Measurements from ENCODE around the gene SMAGP. TPM values are rescaled to one million over a fixed set of nuclear protein-coding genes. Genes with fewer than 3 reads are reported as not detected.

Gene SMAGP
- total RNA-seq, 2 experiments from 2014 or later, result 2.5 to 3.0 TPM

DNA sequence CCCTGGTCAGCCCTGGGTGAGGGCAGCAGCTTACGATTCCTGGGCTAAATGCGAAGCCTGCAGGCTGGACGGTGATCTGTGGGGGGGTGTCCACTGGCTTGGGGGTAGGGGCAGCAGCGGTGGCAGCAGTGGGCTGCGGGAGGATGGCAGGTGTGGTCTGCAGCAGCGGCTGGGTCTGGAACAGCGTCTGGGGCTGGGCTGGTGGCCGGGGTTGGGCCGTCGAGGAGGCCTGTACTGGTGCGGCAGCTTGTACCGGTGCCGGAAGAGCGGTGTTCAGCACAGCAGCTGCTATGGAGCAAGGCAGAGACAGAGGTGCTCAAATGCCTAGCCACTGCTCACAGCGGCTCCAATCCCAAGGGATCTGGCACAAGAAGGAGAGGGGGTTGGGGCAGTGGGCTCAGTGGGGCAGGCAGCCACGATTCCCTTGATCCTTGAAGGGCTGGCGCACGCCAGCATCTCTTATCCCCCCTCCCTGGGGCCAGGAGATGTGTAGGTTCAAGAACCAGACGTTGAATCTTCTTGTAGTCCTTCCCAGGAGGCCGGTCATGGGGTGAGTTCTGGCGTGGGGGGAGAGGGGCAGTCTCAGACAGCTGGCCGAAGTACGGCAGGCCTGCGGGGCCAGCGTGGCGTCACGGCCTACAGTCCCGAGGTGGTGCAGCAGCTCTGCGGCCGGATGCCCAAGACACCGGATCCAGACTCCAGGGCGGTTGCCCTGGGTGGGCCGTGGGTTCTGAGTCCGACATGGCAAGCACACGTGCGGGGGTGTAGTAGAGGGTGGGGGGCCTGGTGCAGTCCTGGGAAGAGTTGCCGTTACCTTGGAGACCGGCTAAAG is 72.3 kb downstream of the SMAGP start:
- DNase-seq (no peak), ATAC-seq (ENCODE audit: poor library complexity) (no peak)
- H3K27me3 Mint-ChIP-seq, result no peaks in the 10 kb centered on the region
- POLR2A ChIA-PET, result no interaction called here
- peaks cover 16% of the 10 kb centered on the region for H3K36me3 Mint-ChIP-seq (ENCODE audit: low read depth)
- no peaks in the 10 kb centered on the region for H3K9me3 Mint-ChIP-seq
- CTCF ChIA-PET, result no interaction called here
- Histone ChIP-seq H3K9me3 (ENCODE audit: control insufficient read depth in 1 of 2, insufficient read depth in 1 of 2, low read length in 2 of 2) (no peaks in the 10 kb centered on the region), H3K4me3 (ENCODE audit: low read length) (no peak overlapping the region), H3K36me3 (ENCODE audit: insufficient read depth, low read length) (peaks cover 10% of the 10 kb centered on the region), H3K4me1 (ENCODE audit: insufficient read depth, low read length) (peaks cover 4% of the 10 kb centered on the region), H3K27ac (ENCODE audit: low read depth in 1 of 2, low read length in 2 of 2) (no peak overlapping the region), H3K27me3 (ENCODE audit: control insufficient read depth in 1 of 2, insufficient read depth in 2 of 2, low read length in 2 of 2) (no peaks in the 10 kb centered on the region)
- H3K4me3 Mint-ChIP-seq, result no peak overlapping the region
- TF ChIP-seq, protein P1, sequence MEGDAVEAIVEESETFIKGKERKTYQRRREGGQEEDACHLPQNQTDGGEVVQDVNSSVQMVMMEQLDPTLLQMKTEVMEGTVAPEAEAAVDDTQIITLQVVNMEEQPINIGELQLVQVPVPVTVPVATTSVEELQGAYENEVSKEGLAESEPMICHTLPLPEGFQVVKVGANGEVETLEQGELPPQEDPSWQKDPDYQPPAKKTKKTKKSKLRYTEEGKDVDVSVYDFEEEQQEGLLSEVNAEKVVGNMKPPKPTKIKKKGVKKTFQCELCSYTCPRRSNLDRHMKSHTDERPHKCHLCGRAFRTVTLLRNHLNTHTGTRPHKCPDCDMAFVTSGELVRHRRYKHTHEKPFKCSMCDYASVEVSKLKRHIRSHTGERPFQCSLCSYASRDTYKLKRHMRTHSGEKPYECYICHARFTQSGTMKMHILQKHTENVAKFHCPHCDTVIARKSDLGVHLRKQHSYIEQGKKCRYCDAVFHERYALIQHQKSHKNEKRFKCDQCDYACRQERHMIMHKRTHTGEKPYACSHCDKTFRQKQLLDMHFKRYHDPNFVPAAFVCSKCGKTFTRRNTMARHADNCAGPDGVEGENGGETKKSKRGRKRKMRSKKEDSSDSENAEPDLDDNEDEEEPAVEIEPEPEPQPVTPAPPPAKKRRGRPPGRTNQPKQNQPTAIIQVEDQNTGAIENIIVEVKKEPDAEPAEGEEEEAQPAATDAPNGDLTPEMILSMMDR (IDR thresholded peaks at IDR 0.05), result no peak
- H3K4me1 Mint-ChIP-seq (ENCODE audit: low read depth), result peaks cover 15% of the 10 kb centered on the region
- no peak overlapping the region for H3K27ac Mint-ChIP-seq
- intact Hi-C loops (cut with DNase I, micrococcal nuclease), result no loop called here

DNA sequence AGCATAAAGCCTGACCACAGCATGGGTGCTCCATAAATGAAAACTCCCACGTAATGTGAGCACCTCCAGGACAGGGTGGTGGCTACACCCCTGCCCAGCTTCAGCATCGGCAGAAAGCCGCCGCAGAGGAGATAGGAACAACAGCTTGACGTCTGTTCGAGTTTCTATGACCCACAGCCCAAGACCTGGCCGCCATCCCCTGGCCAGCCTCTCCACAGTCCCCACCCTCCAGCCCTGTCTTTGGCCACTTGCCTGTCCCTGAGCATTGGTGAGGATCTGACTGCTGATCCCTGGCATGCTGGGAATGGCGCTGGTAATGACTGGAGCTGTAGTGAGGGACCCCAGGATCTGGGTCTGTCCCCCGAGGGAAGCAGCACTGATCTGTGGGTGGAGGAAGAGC is 73.7 kb downstream of the SMAGP start:
- DNase-seq, result no peak
- H3K9me3 Mint-ChIP-seq, result no peaks in the 10 kb centered on the region
- peaks cover 22% of the 10 kb centered on the region for H3K36me3 Mint-ChIP-seq (ENCODE audit: low read depth)
- H3K4me3 ChIP-seq (ENCODE audit: low read length), result no peak overlapping the region
- ATAC-seq (ENCODE audit: poor library complexity), result no peak
- H3K9me3 ChIP-seq (ENCODE audit: control insufficient read depth in 1 of 2, insufficient read depth in 1 of 2, low read length in 2 of 2), result no peaks in the 10 kb centered on the region
- no peak overlapping the region for H3K27ac ChIP-seq (ENCODE audit: low read depth in 1 of 2, low read length in 2 of 2)
- no peaks in the 10 kb centered on the region for H3K4me1 ChIP-seq (ENCODE audit: insufficient read depth, low read length)
- intact Hi-C loops (cut with DNase I, micrococcal nuclease), result no loop called here
- TF ChIP-seq, protein P1 (IDR thresholded peaks at IDR 0.05), result no peak
- POLR2A ChIA-PET, result no interaction called here
- no peaks in the 10 kb centered on the region for H3K27me3 Mint-ChIP-seq
- H3K27ac Mint-ChIP-seq, result no peak overlapping the region
- H3K4me1 Mint-ChIP-seq (ENCODE audit: low read depth), result peaks cover 7% of the 10 kb centered on the region
- peaks cover 13% of the 10 kb centered on the region for H3K36me3 ChIP-seq (ENCODE audit: insufficient read depth, low read length)
- no peaks in the 10 kb centered on the region for H3K27me3 ChIP-seq (ENCODE audit: control insufficient read depth in 1 of 2, insufficient read depth in 2 of 2, low read length in 2 of 2)
- H3K4me3 Mint-ChIP-seq, result no peak overlapping the region
- CTCF ChIA-PET, result interaction anchor here (1.3 kb wide), 1 partner anchor 15 kb away, joined by 3 read pairs; no protein-coding TSS in a partner anchor

DNA sequence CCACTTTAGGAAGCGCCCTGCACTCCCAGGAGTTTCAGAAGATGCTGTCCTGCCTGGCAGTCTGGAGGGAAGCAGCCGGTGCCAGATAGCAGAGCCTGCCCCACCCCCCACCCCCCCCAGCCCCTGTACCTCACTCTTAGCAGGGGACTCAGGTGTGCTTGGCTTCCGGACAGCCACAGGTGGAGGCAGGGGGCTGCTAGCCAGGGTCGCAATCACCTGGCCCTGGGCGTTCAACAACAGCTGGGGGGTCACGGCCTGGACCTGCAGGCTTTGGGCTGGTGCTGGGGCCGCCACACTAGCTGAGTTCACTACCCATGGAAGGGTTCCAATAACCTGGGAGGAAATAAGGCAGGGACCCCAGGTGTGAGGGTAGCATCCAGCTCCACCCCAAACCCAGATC is 74.4 kb downstream of the SMAGP start:
- Histone ChIP-seq H3K27me3 (ENCODE audit: control insufficient read depth in 1 of 2, insufficient read depth in 2 of 2, low read length in 2 of 2) (no peaks in the 10 kb centered on the region), H3K4me3 (ENCODE audit: low read length) (no peak overlapping the region), H3K27ac (ENCODE audit: low read depth in 1 of 2, low read length in 2 of 2) (no peak overlapping the region), H3K4me1 (ENCODE audit: insufficient read depth, low read length) (no peaks in the 10 kb centered on the region), H3K9me3 (ENCODE audit: control insufficient read depth in 1 of 2, insufficient read depth in 1 of 2, low read length in 2 of 2) (no peaks in the 10 kb centered on the region), H3K36me3 (ENCODE audit: insufficient read depth, low read length) (peaks cover 20% of the 10 kb centered on the region)
- ChIA-PET CTCF (interaction anchor here (1.3 kb wide), 1 partner anchor 16 kb away, joined by 3 read pairs; no protein-coding TSS in a partner anchor), POLR2A (no interaction called here)
- peaks cover 29% of the 10 kb centered on the region for H3K36me3 Mint-ChIP-seq (ENCODE audit: low read depth)
- peaks cover under 1% of the 10 kb centered on the region for H3K4me1 Mint-ChIP-seq (ENCODE audit: low read depth)
- ATAC-seq (ENCODE audit: poor library complexity) (no peak), DNase-seq (no peak)
- intact Hi-C loops (cut with DNase I, micrococcal nuclease), result no loop called here
- H3K27ac Mint-ChIP-seq, result no peak overlapping the region
- no peak overlapping the region for H3K4me3 Mint-ChIP-seq
- H3K27me3 Mint-ChIP-seq, result no peaks in the 10 kb centered on the region
- H3K9me3 Mint-ChIP-seq, result no peaks in the 10 kb centered on the region
- TF ChIP-seq, protein P1 (IDR thresholded peaks at IDR 0.05), result no peak

Other genes with a start within 250 kb of the SMAGP start
- gene SLC11A2, start 244.0 kb downstream of the SMAGP start, total RNA-seq, result 10 to 100 TPM; 43.6 to 47.7 TPM
- gene LETMD1, start 222.1 kb downstream of the SMAGP start, total RNA-seq, result 10 to 100 TPM; 51.8 to 54.1 TPM
- gene CSRNP2, start 186.8 kb downstream of the SMAGP start, total RNA-seq, result 10 to 100 TPM; 14.4 to 16.5 TPM
- 10 to 100 TPM in 1 of 2 experiments, 1 to 10 TPM in 1; 9.4 to 11.7 TPM for gene TFCP2, start 97.3 kb downstream of the SMAGP start, total RNA-seq
- 10 to 100 TPM; 31.7 to 36.8 TPM for gene POU6F1, start 52.4 kb downstream of the SMAGP start, total RNA-seq
- 100 to 1,000 TPM; 292 to 310 TPM for gene DAZAP2, start 31.6 kb downstream of the SMAGP start, total RNA-seq
- 100 to 1,000 TPM; 127 to 138 TPM for gene BIN2, start 53.8 kb upstream of the SMAGP start, total RNA-seq
- 1 to 10 TPM in 1 of 2 experiments, under 1 TPM in 1; 0.85 to 1.2 TPM for gene CELA1, start 76.3 kb upstream of the SMAGP start, total RNA-seq
- gene GALNT6, start 121.0 kb upstream of the SMAGP start, total RNA-seq, result 10 to 100 TPM; 10.2 to 13.7 TPM
- gene SLC4A8, start 154.4 kb upstream of the SMAGP start, total RNA-seq, result 1 to 10 TPM; 1.3 to 1.8 TPM